ENCODE data around the gene MYMX.

Gene MYMX

DNA sequence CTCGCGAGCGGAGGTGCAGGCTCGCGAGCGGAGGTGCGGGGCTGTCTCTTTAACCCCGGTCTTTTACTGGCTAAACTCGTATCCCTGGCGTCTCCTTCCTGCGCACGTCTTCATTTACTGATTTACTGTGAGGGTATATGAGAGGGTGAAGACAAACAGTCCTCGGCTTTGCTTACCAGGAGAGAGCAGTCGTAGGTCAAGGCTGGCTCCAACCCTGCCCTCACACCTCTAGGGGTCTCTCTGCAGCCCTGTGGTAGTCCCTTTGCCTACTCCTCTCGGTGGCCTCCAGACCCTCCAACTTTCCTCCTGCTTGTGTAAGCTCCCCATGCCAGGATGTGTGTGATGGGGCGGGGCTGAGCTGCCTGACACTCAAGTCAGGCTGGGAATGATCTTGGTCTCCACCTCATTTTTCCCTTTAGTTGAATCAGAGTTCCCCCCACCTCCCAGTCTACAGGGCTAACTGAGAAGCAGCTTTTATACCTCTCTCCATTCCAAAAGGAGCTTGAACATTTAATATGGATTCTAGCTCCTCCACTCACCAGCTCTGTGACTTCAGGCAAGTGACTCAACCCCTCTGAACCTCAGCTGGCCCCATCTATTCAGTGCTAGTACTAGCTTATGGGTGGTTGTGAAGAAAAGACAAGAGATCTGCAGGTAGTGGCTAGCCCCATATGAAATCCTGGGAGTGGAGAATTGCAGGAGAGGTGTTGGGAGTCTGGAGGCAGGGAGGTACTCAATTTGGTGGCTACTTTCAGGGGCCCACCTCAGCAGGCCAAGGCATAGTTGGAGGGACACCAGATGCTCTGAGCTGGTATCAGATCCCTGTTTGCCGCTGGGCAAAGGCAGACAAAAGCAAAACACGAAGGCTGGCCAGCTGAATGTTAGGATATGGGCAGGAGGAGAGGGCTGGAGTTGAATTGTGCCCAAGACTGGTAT is 7.6 kb downstream of the MYMX start:
- Histone ChIP-seq H3K4me3 (peak overlapping the region; percentile 88), H3K27ac (peak overlapping the region; percentile 91 to 99)
- TF ChIP-seq, protein P1, sequence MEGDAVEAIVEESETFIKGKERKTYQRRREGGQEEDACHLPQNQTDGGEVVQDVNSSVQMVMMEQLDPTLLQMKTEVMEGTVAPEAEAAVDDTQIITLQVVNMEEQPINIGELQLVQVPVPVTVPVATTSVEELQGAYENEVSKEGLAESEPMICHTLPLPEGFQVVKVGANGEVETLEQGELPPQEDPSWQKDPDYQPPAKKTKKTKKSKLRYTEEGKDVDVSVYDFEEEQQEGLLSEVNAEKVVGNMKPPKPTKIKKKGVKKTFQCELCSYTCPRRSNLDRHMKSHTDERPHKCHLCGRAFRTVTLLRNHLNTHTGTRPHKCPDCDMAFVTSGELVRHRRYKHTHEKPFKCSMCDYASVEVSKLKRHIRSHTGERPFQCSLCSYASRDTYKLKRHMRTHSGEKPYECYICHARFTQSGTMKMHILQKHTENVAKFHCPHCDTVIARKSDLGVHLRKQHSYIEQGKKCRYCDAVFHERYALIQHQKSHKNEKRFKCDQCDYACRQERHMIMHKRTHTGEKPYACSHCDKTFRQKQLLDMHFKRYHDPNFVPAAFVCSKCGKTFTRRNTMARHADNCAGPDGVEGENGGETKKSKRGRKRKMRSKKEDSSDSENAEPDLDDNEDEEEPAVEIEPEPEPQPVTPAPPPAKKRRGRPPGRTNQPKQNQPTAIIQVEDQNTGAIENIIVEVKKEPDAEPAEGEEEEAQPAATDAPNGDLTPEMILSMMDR (IDR thresholded peaks at IDR 0.05), result no peak
- DNase-seq (ENCODE audit: low spot score), result no peak

DNA sequence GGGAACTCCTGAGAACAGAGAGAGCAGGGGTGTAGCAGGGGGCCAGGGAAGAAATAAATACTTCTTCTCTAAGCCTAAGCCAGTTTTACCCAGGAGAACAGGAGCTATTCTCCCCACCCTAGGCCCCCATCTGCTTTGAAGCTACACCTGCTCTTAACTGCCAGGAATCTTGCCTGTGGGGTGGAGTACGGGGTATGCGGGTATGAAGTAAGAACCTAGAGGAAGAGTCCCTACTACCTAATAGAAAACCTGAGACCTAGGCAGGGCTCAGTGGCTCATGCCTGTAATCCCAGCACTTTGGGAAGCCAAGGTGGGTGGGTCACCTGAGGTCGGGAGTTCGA is 8.2 kb downstream of the MYMX start:
- Histone ChIP-seq H3K4me3 (peak overlapping the region; percentile 88), H3K27ac (peak overlapping the region; percentile 91 to 99)
- DNase-seq (ENCODE audit: low spot score), result no peak
- TF ChIP-seq, protein P1 (IDR thresholded peaks at IDR 0.05), result no peak

GRCh38 chr6:44225579-44226325 is 9.0 kb downstream of the MYMX start:
- TF ChIP-seq, protein P1 (IDR thresholded peaks at IDR 0.05), result no peak
- Histone ChIP-seq H3K27ac (peak overlapping the region; percentile 69 to 87), H3K4me3 (peak overlapping the region; percentile 15)
- no peak for DNase-seq (ENCODE audit: low spot score)

GRCh38 chr6:44226368-44227147 is 9.8 kb downstream of the MYMX start:
- TF ChIP-seq, protein P1 (IDR thresholded peaks at IDR 0.05), result no peak
- Histone ChIP-seq H3K27ac (peak overlapping the region; percentile 69 to 87), H3K4me3 (peak overlapping the region; percentile 58)
- no peak for DNase-seq (ENCODE audit: low spot score)

GRCh38 chr6:44227148-44227793 is 10.5 kb downstream of the MYMX start:
- no peak for DNase-seq (ENCODE audit: low spot score)
- TF ChIP-seq, protein P1 (IDR thresholded peaks at IDR 0.05), result no peak
- Histone ChIP-seq H3K27ac (peak overlapping the region; percentile 69 to 87), H3K4me3 (peak overlapping the region; percentile 58)

DNA sequence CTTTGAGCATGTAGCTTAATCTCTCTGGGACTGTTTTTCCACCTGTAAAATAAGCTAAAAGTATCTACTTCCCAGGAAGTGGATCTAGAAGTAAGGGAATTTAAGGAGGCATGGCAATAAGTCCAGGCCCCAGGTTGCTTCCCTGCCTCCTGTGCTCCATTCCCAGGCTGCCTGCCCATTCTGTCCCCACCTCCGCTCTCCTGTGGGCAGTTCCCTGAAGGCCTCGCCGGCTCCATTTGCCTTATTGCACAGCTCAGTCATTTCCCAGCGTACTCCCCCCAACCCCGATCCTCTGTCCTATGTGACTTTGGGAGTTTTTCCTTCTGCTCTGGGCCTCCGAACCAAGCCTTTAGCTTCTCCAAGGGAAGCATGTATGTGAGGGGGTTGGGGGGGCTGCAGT is 11.3 kb downstream of the MYMX start:
- H3K4me3 ChIP-seq, result peak overlapping the region; percentile 58
- H3K27ac ChIP-seq, result peak overlapping the region in 1 of 2 donors; percentile 87
- DNase-seq (ENCODE audit: low spot score), result no peak
- TF ChIP-seq, protein P1 (IDR thresholded peaks at IDR 0.05), result no peak

Data from coronary artery (tissue), 2 donors.